Stimulated activated CD4-positive, alpha-beta T cell treated with anti-CD3 and anti-CD28 coated beads, Interleukin-12 subunit alpha, Interleukin-12 subunit beta, amount 100 ng/mL, for 4 hours (primary cell): ENCODE results near the gene USP30.
"Not testable (repeated sequence)": the region's sequence is repeated elsewhere in the genome, so short reads cannot be mapped to it uniquely, and the experiment has no call there.

Experiments used
- DNase-seq: peaks from one replicate; pipeline ENCODE4 v3.0.0-alpha.2; 2020

The USP30 gene

DNA sequence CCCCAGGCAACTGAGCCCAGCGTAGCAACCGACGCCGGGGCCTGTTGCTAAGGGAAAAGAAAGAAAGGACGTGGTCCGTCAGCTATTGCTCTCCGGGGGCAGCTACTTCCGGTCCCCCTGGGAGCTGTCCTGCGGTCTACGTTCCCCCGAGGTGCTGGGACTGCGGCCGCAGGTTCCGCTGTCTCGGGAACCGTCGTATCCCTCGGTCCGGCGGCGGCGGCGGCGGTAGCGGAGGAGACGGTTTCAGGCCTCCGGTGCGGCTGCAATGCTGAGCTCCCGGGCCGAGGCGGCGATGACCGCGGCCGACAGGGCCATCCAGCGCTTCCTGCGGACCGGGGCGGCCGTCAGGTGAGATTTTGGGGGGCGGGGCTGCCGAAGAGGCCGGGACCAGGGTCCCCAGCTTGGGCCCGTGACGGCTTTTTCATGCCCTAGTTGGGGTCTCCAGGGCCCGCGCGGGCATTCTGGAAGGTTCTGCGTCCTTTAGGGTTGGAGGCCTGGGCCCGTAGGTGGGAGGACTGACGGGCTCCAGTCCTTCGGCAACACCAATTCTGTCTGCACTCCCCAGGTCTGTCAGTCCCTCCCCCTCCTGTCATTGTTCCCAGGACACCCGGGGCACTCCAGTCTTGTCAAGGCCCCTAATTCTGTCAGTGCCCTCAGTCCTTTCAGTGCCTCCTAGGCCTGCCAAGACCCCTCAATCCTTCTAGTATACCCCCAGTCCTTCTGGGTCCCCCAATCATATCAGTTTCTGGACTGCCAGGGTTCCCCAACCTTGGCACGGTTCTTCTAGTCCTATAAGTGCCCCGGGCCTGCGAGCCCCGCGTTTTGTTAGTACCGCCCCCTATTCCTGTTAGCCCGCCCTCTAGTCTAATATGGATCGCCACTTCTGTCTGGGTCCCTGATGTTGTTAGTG lies at the start of gene USP30:
Gene USP30, plus strand, starts transcription at position 163 of the 910 bp plus-strand sequence. Its CDS starts 103 bp downstream, at position 266.
- peak; percentile 79 for DNase-seq

- no peak for DNase-seq
Observed at GRCh38 chr12:109004017-109004416, 48.4 kb upstream of the USP30 start.

DNA sequence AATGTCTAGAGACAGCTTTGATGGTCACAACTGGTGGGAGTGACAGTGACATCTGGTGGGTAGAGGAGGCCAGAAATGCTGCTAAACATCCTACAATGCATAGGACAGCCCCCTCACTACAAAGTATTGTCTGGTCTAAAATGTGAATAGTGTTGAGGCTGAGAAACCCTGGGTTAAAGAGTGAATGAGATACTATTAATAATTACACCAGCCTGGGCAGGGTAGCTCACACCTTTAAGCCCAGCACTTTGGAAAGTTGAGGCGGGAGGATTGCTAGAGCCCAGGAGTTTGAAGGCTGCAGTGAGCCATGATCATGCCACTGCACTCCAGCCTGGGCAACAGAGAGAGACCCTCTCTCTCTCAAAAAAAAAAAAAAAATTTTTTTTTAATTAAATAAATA lies 42.6 kb upstream of the USP30 start:
- DNase-seq: no peak

DNA sequence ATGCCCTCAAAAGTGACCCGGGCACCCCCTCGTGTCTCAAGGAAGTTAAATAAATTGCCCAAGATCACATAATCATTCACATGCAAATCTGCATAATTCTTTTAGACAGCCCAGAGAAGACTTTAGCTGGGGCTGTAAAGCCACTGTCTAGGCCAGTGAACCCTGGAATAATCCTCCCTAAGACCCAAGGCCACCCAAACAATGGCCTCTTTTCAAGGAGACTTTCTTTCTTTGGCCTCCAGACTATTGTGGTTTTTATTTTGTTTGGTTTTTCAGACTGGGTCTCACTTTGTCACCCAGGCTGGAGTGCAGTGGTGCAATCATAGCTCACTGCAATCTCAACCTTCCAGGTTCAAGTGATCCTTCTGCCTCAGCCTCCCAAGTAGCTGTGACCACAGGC lies 42.1 kb upstream of the USP30 start:
- no peak for DNase-seq

DNA sequence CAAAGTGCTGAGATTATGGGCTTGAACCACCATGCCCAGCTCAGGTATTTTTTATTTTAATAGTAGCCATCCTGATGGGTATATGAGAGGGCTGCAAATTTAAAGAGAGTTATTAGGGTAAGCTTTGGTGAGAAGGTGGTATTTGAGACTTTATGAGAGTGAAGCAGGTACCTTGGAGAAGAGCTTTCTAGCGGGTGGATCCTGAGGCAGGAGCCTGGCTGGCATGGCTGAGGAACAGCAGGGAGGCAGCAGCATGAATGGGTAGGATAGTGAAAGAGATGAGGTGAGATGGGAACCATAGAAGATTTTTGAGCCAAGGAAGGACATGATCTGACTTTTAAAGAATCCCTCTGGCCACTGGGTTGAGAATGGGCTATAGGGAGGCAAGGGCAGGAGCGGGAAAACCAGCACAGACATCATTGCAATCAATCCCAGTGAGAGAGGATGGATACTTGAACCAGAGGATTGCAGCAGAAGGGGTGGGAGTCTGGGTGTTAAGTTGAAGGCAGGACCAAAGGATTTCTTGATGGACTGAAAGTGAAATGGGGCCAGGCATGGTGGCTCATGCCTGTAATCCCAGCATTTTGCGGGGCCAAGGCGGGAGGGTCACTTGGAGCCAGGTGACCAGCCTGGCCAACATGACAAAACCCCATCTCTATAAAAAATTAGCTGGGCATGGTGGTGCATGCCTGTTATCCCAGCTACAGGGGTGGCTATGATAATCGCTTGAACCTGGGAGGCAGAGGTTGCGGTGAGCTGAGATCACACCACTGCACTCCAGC lies 37.2 kb upstream of the USP30 start:
- no peak for DNase-seq

GRCh38 chr12:109016016-109016415 lies 36.4 kb upstream of the USP30 start:
- DNase-seq: no peak

- DNase-seq: no peak
Observed at GRCh38 chr12:109016978-109017377, 35.4 kb upstream of the USP30 start.

- DNase-seq: no peak
Observed at GRCh38 chr12:109018296-109018695, 34.1 kb upstream of the USP30 start.

DNA sequence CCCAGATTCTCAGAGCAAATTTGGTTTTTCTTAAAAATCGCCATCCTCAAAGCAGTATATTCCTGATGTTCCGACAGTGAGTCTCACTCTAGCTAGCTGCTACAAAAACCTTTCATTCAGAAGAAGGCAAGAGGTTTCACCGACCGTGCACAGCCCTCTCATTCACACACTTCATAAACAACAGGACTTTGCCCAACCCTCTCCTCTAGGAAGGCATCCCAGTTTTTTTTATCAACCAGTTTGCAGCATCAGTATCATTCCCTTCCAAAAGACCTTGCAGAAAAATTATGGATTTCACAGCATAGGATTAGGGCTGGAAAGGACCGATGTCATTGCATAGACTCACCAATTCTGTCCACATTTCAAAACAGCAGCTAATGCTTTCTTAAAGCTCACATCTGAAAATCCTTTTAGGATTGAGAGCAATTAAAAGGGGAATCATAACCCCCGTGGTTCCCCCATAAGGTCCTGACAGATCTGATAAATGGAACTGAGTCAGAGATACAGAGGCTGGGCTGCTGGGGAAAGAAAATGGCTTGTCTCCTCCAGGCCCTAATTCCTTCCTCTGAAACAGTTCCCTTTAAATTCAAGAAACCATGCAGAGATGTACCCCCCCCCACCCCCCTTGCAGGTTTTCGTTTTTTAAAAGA lies 32.1 kb upstream of the USP30 start:
- no peak for DNase-seq

DNA sequence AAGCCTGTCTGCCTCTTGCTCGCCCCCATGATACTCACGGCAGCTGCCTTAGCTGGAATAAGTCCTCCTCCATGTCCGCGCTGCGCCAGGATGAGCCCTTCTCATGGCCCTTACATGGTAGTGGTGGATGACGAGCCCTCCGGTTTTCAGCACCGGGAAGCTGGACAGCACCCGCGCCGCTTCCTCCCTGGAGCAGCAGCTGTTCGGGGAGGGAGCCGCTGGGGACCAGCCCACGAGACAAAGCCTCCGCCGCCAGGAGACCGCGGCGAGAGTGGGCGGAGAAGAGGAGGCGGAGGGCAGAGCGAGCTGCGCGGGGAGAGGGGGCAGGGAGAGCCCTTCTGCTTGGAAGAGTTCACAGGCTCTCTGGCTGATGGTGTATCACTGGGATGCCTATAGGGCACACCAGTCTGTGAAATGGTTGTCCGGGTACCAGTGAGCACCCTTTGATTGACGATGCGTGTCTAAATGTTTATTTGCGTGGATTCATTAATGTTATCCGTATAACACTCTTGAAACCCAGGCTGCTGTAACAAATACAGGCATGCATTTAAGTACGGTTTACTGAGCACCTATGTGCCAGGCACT lies 31.5 kb upstream of the USP30 start, which contains the start of gene SVOP:
Gene SVOP, minus strand, starts transcription at position 273 of the 585 bp plus-strand sequence. Its CDS starts 200 bp downstream, at position 73.
- DNase-seq: peak; percentile 26

DNA sequence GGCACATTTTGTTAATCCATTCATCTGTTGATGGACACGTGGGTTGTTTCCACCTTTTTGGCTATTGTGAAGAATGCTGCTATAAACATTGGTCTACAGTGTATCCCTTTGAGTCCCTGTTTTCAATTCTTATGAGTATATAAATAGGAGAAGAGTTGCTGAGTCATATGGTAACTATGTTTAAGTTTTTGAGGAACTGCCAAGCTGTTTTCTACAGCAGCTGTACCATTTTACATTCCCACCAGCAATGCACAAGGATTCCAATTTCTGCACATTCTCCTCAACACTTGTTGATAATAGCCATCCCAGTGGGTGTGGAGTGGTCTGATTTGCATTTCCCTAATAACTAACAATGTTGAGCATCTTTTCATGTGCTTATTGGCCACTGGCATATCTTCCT lies 24.6 kb upstream of the USP30 start:
- DNase-seq: no peak

DNA sequence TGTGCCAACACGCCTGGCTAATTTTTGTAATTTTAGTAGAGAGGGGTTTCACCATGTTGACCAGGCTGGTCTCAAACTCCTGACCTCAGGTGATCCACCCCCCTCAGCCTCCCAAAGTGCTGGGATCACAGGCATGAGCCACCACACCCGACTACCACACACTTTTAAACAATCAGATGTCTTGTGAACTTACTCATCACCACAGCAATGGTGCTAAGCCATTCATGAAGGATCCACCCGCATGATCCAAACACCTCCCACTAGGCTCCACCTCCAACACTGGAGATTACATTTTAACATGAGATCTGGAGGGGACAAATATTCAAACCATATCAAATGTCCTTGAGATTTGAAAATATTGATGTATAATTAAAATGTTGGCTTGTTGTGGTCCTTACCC lies 23.8 kb upstream of the USP30 start:
- not testable (repeated sequence) for DNase-seq

DNA sequence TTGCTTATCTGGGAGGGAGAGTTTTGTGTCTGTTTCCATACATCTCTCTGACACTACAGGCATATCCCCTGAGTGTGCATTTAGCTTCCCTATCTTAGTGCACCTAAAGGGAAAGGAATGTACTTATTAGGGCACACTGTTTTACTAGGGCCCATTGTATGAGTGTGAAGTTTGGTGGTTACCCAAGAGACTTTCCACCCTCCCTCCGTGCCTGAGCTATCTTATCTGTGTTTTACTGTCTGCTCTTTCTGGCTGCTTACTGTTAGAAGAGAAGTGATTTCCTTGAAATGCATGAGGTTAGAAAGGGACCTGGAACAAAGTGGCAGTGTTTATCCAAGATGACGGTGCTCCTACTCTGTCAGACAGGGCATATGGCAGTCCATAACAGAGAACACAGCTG lies 23.0 kb upstream of the USP30 start:
- DNase-seq: no peak

DNA sequence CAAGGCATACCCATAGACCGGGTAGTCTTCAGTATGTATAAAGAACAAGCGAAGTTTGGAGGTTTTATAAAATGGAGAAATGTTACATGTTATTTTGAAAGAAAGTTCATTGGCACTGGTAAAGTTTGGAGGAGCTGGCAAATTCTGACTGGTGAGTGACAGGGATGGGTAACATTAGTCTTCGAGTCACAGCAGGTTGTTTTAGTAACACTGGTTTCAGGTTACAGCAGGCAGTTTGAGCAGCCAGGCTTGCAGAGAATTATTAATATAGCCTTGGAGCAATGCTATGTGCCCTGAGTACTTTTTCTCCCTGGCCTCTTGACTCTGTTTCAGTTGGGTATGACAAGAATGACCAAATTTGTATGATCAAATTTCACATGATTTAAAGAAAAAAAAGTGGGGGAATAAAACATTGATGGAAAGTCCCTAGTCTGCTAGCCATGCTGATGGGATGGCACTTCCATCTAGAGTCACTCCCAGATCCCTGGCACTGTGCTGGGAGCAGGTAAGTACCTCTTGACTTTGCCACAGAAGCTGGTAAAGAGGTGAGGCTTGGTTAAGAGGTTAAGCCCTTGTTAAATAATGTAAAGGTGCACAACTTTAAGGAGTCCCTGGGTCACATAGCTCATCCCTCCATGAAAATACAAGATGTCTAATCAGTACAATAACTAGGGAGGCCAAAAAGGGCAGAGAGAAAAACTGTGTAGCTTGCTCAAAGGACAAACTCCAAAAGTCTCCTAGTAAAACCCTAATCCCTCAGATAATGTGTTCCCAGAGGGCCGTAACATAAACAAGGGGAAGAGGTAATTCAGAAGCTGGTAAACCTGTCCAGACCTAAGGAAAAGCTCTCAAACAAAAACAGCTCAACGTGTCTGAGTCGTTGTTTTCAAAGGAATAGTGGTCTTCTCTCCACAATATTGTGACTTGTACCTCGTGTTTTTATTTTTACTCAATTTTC lies 18.9 kb upstream of the USP30 start:
- no peak for DNase-seq

- no peak for DNase-seq
Observed at GRCh38 chr12:109036975-109037374, 15.4 kb upstream of the USP30 start.

- no peak for DNase-seq
Observed at GRCh38 chr12:109044241-109044640, 8.1 kb upstream of the USP30 start.

DNA sequence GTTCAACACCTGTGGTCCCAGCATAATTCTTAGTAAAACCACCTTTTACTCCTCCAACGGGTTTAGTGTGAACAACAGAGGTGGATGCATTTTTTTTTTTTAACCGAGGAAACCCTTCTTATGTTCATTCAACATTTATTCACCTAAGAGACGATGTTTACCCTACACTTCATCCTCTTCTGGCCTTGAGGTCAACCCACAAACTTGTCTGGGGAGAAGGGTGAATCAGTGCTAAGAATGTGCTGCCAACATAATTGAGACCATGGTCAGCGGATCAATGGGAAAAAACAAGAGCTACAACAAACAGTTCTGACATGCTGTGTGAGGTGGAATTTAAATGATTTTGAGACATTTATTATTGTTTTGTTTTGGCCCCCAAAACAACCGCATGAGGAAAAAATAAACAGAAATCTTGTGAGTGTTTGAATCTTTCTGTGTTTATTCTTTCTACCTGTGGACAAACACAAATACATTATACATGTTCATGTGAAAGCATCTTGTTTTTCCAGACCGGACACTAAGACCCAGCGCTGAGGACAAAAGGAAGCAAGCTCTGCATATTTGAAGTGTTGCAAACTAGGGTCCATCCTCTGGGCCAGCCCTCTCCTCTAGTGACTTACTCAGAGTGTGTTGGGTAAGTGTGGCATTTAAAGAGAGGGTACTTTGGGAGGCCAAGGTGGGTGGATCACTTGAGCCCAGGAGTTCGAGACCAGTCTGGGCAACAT lies 5.1 kb upstream of the USP30 start:
- DNase-seq: no peak

GRCh38 chr12:109048706-109049105 lies 3.7 kb upstream of the USP30 start:
- not testable (repeated sequence) for DNase-seq

DNA sequence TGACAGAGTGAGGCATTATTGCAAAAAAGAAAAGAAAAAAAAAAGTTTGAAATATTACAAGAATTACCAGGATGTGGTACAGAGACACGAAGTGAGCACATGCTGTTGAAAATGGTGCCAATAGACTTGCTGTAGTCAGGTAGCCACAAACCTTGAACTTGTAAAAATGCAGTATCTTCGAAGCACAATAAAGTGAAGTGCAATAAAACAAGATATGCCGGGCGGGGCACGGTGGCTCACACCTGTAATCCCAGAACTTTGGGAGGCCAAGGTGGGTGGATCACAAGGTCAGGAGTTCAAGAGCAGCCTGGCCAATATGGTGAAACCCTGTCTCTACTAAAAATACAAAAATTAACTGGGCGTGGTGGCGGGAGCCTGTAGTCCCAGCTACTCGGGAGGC lies 2.6 kb upstream of the USP30 start:
- not testable (repeated sequence) for DNase-seq

DNA sequence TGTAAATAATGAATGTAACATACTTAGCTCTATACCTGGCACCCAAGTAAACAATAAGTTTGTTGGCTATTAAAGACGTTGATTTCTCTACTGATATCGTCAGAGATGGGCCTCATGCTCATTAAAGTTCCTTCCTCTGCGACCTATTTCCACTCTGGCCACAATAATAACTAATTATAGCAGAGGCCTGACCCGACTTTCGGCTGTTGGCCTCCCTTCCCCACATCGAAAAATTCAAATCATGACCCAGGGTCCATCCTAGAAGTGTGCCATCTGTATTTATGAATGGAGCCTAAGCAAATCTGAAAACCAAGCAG lies 321 bp upstream of the USP30 start:
- no peak for DNase-seq
